ENCODE data around the gene RAP1GAP2.

Gene RAP1GAP2

GRCh38 chr17:2850991-2851390, 54.8 kb downstream of the RAP1GAP2 start:
- Histone ChIP-seq H3K27ac (ENCODE audit: low read depth, low read length) (peak overlapping the region; percentile 66), H3K9me2 (replicated peaks; ENCODE audit: control insufficient read depth, low read length) (no peaks in the 10 kb centered on the region), H3K27me3 (ENCODE audit: control insufficient read depth, low read length) (peaks cover 12% of the 10 kb centered on the region), H3K79me2 (ENCODE audit: control insufficient read depth, low read length) (peaks cover 21% of the 10 kb centered on the region), H3F3A (ENCODE audit: control insufficient read depth, insufficient read depth) (peaks cover 29% of the 10 kb centered on the region), H3K4me1 (ENCODE audit: control insufficient read depth, low read length) (peaks cover 79% of the 10 kb centered on the region), H3K9me3 (ENCODE audit: control insufficient read depth, insufficient read depth, low read length) (no peaks in the 10 kb centered on the region), H3K4me2 (ENCODE audit: low read length) (peak overlapping the region; percentile 92; the same call in 1 of the 2 replicates), H3K36me3 (ENCODE audit: control insufficient read depth, low read length) (no peaks in the 10 kb centered on the region; the same call in 1 of the 2 replicates), H3K4me3 (ENCODE audit: low read length) (no peak overlapping the region), H4K20me1 (ENCODE audit: control insufficient read depth, insufficient read depth, low read depth, low read length) (no peaks in the 10 kb centered on the region)
- TF ChIP-seq EZH2phosphoT487 (IDR thresholded peaks at IDR 0.05; ENCODE audit: borderline replicate concordance, low read length): no peak
- TF ChIP-seq CTCF (IDR thresholded peaks at IDR 0.05; ENCODE audit: low read depth, low read length, poor library complexity, severe bottlenecking): no peak

- H3K4me1 ChIP-seq (ENCODE audit: control insufficient read depth, low read length): peaks cover 83% of the 10 kb centered on the region
- peaks cover 12% of the 10 kb centered on the region for H3K27me3 ChIP-seq (ENCODE audit: control insufficient read depth, low read length)
- H4K20me1 ChIP-seq (ENCODE audit: control insufficient read depth, insufficient read depth, low read depth, low read length): no peaks in the 10 kb centered on the region
- H3K9me2 ChIP-seq (replicated peaks; ENCODE audit: control insufficient read depth, low read length): no peaks in the 10 kb centered on the region
- peak overlapping the region; percentile 55 for H3K4me3 ChIP-seq (ENCODE audit: low read length)
- TF ChIP-seq EZH2phosphoT487 (IDR thresholded peaks at IDR 0.05; ENCODE audit: borderline replicate concordance, low read length) (no peak), CTCF (IDR thresholded peaks at IDR 0.05; ENCODE audit: low read depth, low read length, poor library complexity, severe bottlenecking) (no peak)
- H3K9me3 ChIP-seq (ENCODE audit: control insufficient read depth, insufficient read depth, low read length): no peaks in the 10 kb centered on the region
- peak overlapping the region; percentile 92 for H3K4me2 ChIP-seq (ENCODE audit: low read length)
- H3K27ac ChIP-seq (ENCODE audit: low read depth, low read length): peak overlapping the region; percentile 66
- H3F3A ChIP-seq (ENCODE audit: control insufficient read depth, insufficient read depth): peaks cover 29% of the 10 kb centered on the region
- H3K79me2 ChIP-seq (ENCODE audit: control insufficient read depth, low read length): peaks cover 27% of the 10 kb centered on the region
- no peaks in the 10 kb centered on the region; the same call in 1 of the 2 replicates for H3K36me3 ChIP-seq (ENCODE audit: control insufficient read depth, low read length)
These were observed 55.4 kb downstream of the RAP1GAP2 start for GRCh38 chr17:2851615-2852014.

- Histone ChIP-seq H3K79me2 (ENCODE audit: control insufficient read depth, low read length) (peaks cover 33% of the 10 kb centered on the region), H3K27ac (ENCODE audit: low read depth, low read length) (peak overlapping the region; percentile 66), H4K20me1 (ENCODE audit: control insufficient read depth, insufficient read depth, low read depth, low read length) (no peaks in the 10 kb centered on the region), H3K9me3 (ENCODE audit: control insufficient read depth, insufficient read depth, low read length) (no peaks in the 10 kb centered on the region), H3F3A (ENCODE audit: control insufficient read depth, insufficient read depth) (peaks cover 29% of the 10 kb centered on the region), H3K4me3 (ENCODE audit: low read length) (peak overlapping the region; percentile 93), H3K4me1 (ENCODE audit: control insufficient read depth, low read length) (peaks cover 77% of the 10 kb centered on the region), H3K36me3 (ENCODE audit: control insufficient read depth, low read length) (peaks cover 3% of the 10 kb centered on the region; the same call in 1 of the 2 replicates), H3K27me3 (ENCODE audit: control insufficient read depth, low read length) (peaks cover 12% of the 10 kb centered on the region), H3K4me2 (ENCODE audit: low read length) (peak overlapping the region; percentile 92), H3K9me2 (replicated peaks; ENCODE audit: control insufficient read depth, low read length) (no peaks in the 10 kb centered on the region)
- TF ChIP-seq CTCF (IDR thresholded peaks at IDR 0.05; ENCODE audit: low read depth, low read length, poor library complexity, severe bottlenecking) (no peak), EZH2phosphoT487 (IDR thresholded peaks at IDR 0.05; ENCODE audit: borderline replicate concordance, low read length) (no peak)
These were observed 56.0 kb downstream of the RAP1GAP2 start for GRCh38 chr17:2852221-2852620.

Measured in DOHH2 (cell line).